IPS-NIHi11 (cell line): Measurements from ENCODE around the gene STARD10.

ENCODE experiments used
- DNase-seq: peaks from one replicate; pipeline ENCODE4 v3.0.0; 2012; ENCODE audit warnings: mixed read lengths, low spot score

STARD10 gene

DNA sequence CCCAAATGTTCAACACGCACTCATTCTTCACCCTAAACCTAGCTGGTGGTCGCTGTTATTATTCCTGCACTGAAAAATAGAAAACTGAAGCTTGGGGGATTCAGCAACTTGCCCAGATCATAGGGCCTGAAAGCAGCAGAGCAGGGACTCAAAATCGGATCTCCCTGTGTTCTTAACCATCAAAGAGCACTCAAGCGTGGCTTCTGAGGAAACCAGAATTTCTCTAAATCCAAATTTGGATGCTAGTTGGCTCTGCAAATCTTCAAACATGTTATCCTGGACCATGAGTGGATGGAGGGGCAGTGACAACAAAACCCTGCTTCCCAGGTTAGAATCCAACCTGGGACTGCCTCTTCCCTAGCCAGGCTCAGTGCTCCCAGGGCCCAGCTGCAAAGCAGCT lies 30.0 kb downstream of the STARD10 start:
- DNase-seq = no peak

- no peak for DNase-seq
Measured at GRCh38 chr11:72762641-72763304, 31.1 kb downstream of the STARD10 start.

DNA sequence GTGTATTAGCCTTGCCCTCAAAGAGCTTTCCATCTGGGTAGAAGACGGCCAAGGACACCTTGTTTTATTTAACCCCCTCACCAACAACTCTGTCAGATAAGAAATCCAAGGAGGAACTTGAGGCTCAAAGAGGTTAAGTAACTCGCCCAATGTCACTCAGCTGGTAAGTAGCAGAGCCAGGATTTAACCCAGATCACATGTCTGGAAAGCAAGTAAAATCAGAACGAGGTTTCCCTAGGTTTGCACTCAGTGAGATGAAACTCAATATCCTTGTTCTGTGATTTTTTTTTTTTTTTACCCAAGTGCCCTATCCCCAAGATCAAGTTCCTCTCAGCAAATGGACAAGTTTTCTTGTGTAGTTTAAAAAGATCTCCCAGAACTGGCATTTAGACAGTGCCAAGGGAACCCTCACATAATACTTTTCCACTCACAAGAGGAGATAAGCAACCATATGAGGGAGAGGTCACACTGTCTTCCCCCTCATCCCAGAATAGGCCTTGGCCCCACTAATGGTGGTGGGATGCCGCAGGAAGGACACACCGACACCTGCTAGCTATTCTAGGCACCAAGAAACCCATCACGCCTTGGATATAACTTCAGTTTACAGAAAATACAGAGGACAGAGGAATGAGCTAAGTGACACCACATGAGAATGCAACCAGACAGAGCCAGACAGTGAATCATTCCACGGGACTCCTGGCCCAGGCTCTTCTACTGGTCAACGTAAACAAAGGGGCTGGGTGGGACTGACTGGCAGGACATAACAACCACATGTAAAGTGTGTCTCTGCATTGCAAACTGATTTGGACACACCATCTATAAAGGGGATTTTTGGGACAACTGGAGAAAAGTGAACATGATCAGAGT lies 33.1 kb downstream of the STARD10 start:
- DNase-seq = no peak

- no peak for DNase-seq
Measured at GRCh38 chr11:72759468-72759985, 34.3 kb downstream of the STARD10 start.

DNA sequence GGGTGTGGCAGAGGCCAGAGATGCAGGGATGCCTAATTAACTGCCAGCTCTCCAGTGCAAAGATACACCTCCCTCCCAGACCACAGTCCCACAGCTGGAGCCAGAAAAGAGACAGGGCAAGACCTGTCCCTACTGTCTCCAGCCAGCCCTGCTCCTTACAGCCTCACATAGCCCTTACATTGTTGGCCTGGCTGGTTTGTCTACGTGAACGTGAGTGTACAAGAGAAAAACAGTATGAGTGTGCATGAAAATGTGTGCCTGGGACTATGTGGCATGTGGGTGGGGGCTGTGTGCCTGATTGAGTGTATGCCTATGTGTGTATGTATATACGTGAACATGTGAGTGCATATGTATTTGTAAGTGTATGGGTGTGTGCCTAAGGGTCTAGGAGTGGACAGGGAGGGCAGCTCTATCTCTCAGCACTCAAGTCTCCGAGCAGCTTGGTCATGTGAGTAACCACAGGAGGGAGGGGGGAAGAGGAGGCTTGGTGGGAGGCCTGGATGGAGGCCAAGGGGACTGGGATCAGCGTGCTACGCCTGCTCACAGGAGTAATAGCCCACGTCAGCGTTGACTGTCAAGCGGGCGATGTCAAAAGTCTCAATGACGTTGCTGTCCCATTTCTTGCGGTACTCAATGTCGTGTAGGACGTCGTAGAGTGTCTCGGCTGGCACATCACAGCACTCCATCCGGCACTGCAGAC lies 35.0 kb downstream of the STARD10 start:
- no peak for DNase-seq

- no peak for DNase-seq
Measured at GRCh38 chr11:72758304-72758689, 35.5 kb downstream of the STARD10 start.

GRCh38 chr11:72755713-72756285 lies 38.0 kb downstream of the STARD10 start:
- no peak for DNase-seq

- no peak for DNase-seq
Measured at GRCh38 chr11:72754544-72755155, 39.2 kb downstream of the STARD10 start.

DNA sequence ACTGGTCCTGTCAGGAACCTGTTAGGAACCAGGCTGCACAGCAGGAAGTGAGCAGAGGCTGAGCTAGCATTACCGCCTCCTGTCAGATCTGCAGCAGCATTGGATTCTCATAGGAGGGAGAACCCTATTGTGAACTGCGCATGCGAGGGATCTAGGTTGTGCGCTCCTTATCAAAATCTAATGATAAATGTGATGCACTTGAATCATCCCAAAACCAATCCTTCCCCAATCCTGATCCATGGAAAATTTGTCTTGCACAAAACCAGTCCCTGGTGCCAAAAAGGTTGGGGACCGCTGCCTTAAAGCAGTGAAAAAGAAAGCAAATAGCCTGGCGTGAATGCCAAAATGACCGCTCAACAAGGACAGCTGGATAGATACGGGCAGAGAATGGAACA lies 39.7 kb downstream of the STARD10 start:
- no peak for DNase-seq

GRCh38 chr11:72753341-72754148 lies 40.3 kb downstream of the STARD10 start:
- DNase-seq = no peak

DNA sequence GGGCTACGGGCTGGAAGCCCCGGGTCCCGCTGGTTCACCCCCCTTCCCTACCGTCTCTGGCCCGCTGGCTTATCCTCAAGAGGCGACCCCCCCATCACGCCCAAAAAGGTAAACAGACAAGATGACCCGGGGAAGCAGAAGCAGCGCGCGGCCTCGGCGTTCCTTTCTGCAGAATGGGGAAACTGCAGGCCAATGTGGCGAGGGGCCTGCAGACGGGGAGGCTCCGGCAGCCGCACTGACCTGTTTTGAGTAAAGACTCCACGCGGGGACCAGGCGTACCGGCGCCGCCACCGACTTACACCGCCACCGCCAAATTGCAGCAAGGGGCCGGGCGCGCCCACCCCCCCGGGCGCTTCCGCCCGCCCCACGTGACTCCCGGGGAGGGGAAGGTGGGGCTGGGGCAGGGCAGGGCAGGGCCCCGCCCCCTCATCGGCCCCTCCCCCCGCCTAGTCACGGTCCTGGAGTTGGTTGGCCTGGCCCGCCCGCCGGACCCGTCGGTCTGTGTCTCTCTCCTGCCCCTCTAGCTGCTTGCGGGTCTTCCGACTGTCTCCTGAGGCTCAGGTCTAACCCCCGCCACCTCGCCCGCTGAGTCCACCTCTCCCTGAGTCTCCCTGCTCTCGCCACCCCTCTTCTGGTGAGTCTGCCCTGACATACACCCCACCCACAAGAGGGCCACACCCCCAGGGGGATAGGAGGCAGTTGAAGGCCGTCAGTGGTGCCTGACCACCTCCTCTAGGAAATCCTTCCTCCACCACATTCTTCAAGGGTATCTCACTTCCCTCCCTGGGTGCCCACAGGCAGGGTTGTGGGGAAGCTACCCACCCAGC lies 41.5 kb downstream of the STARD10 start, which contains the start of gene ARAP1:
Gene ARAP1 (minus strand): TSS at position 321 of the 827 bp plus-strand sequence. CDS start 25,280 bp downstream, outside the sequence.
- DNase-seq = peak; percentile 97

DNA sequence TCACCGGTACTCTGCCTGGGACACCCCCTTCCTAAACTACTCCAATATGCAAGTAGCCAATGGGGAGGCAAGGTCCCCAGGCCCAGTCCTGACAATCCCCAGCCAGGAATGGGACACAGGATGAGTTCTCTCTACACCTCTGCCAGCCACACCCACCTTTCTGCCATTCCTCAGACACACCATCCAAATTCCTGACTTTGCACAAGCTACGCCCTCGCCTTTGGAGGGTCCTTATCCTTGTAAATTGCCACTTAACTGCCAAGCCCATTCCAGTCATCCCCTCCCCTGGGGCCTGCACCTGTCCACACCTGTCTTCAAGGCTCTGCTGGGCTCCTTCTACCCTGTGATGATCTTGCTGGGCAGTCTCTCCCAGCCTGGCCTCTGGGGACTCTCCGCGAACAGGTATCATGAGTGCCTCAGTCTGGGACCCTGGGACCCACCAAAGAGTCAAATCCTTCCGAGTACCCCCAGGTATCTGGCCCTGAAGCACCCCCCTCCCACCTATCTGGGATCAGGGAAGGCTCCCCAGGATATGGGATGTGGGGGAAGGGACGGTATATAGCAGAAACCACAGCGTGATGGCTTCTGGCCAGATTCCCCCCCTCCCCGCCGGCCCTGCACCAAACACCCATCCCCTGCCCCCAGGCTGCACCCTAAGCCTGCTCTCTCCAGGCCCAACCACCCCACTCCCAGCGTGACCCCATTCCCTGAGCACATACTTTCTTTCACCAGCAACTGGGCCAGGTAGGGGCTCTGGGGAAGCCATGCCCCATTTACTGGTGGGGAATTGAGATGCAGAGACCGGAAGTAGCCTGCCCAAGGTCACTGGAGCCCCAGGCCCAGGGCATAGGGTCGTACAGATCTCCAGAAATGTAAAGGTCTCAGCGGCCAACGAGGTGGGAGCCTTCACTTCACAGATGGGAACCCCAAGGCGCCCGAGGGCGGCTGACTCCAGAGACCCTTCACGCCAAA lies 42.4 kb downstream of the STARD10 start:
- no peak for DNase-seq

DNA sequence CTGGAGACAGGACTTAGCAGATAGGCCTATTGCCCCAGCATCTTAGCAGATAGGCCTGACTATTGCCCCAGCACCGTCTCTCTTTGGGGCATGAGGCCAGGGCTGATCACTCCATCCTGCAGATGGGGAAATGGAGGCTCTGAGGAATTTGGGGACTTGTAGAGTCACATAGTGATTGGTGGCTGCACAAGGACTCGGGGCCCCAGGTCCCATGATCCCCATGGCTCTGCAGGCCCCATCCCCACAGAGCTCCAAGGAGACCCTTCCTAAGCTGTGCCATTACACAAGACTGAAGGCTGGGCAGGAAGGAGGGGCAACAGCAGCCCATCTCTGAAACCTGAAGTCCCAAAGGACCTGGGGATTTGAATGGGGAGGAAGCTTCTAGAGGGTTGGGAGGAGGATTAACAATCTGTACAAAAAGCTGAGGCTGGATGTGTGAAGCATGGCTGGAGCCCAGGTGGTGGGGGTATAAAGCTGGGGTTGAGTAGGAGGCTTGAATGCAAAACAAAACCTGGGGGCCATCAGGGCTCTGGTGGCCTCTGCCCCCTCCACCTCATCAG lies 43.2 kb downstream of the STARD10 start:
- no peak for DNase-seq

- no peak for DNase-seq
Measured at GRCh38 chr11:72750086-72750485, 43.8 kb downstream of the STARD10 start.

- DNase-seq = no peak
Measured at GRCh38 chr11:72747289-72747855, 46.5 kb downstream of the STARD10 start.

DNA sequence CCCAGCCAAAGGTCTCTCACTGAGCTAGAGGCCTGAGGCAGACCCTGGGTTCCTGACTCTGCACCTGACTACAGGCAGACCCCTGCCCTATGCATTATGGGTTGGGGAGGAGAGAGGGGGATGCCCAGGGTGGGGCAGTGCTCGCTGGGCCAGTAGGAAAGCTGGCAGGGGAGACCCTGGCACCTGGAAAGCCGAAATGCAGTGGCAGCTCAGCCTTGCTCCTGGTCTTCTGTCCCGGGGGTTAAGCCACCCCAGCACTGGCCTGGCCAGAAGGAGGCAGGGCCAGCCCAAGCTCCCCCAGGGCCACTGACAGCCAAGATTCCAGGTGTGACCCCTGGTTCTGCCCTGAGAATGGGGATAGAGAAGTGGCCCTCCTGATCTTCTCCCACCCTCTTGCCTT lies 47.0 kb downstream of the STARD10 start:
- DNase-seq = no peak

DNA sequence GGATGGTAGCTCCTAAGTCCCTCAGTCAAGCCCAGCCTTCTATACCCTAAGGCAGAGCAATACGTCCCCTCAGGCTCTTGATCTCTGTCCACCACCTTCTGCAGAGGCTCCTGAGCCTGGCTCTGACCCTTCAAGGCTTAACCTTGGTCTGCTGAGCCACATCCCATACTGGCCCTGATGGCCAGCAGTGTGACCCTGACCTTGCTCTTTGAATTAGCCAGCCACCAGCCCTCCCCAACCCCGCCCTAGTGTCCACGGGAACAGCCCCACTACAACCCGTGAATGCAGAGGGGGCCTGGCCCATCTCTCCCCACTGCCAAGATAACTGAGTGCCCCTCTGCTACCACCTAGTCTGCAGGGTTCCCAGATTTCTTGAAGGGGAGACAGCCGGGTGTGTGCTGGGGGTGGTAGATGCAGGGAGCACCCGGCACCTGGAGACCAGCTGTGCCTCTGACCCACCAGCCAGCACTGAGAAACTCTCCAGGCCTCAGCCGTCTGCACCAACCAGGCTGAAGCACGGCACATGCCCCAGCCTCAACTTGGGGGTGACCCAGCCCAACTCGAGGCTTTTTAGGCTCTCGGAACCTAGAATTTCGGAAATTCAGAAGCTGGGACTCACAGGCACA lies 47.8 kb downstream of the STARD10 start:
- no peak for DNase-seq

- DNase-seq = no peak
Measured at GRCh38 chr11:72745511-72745910, 48.3 kb downstream of the STARD10 start.
